Kidney epithelial cell (primary cell): ENCODE data around the gene SOS2. TPM values are rescaled to one million over a fixed set of nuclear protein-coding genes. Genes with fewer than 3 reads are reported as not detected.

Experiments
- DNase-seq: peaks from one replicate; pipeline ENCODE4 v3.0.0-alpha.2; 2010; ENCODE audit warnings: low read depth
- H3K27me3 ChIP-seq: 2 replicates; pipeline ENCODE4 v1.6.0; 2011; ENCODE audit warnings: low read length; ENCODE audit not compliant: control insufficient read depth, insufficient read depth
- H3K36me3 ChIP-seq: 2 replicates; pipeline ENCODE4 v1.5.1; 2011; ENCODE audit warnings: low read length; ENCODE audit not compliant: control insufficient read depth, insufficient read depth
- H3K4me3 ChIP-seq: 2 replicates; pipeline ENCODE4 v1.5.1; 2011; ENCODE audit warnings: low read depth, mild to moderate bottlenecking, control low read depth, low read length
- total RNA-seq: library from RNA; depleted of rRNA; stranded (reverse); fragments of >200 nt; gene quantifications from 2 replicates; pipeline ENCODE4 v1.2.3, GENCODE V29; 2015
- TF ChIP-seq, protein P1 (sequence below): IDR thresholded peaks from 2 replicates; pipeline ENCODE4 v1.5.1; 2011; ENCODE audit warnings: mild to moderate bottlenecking, moderate library complexity, low read length, control low read depth, inconsistent platforms; ENCODE audit not compliant: insufficient read depth, poor library complexity, severe bottlenecking

SOS2 gene
- total RNA-seq, 1 donor from 2014 or later = 26.3 TPM

DNA sequence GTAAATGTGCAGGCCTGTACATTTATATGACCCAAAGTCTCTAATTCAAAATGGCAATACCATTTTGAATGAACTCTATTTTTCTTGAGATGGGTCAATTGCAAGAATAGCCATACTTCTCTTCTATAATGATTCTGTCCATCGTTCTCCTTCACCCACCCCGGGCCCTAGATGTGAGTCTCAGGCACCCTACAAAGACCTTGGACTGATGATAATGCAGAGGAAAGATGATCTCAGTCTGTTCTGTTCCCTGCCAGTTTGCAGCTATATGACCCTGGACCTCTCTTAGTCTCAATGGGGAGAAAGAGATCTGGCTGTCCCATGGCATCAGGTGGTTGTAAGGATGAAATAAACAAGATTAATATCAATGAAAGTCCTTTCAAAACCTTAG is 145.1 kb downstream of the SOS2 start:
- no peak overlapping the region for H3K4me3 ChIP-seq
- H3K36me3 ChIP-seq = no peaks in the 10 kb centered on the region
- DNase-seq = no peak
- no peaks in the 10 kb centered on the region for H3K27me3 ChIP-seq
- TF ChIP-seq, protein P1, sequence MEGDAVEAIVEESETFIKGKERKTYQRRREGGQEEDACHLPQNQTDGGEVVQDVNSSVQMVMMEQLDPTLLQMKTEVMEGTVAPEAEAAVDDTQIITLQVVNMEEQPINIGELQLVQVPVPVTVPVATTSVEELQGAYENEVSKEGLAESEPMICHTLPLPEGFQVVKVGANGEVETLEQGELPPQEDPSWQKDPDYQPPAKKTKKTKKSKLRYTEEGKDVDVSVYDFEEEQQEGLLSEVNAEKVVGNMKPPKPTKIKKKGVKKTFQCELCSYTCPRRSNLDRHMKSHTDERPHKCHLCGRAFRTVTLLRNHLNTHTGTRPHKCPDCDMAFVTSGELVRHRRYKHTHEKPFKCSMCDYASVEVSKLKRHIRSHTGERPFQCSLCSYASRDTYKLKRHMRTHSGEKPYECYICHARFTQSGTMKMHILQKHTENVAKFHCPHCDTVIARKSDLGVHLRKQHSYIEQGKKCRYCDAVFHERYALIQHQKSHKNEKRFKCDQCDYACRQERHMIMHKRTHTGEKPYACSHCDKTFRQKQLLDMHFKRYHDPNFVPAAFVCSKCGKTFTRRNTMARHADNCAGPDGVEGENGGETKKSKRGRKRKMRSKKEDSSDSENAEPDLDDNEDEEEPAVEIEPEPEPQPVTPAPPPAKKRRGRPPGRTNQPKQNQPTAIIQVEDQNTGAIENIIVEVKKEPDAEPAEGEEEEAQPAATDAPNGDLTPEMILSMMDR = no peak

DNA sequence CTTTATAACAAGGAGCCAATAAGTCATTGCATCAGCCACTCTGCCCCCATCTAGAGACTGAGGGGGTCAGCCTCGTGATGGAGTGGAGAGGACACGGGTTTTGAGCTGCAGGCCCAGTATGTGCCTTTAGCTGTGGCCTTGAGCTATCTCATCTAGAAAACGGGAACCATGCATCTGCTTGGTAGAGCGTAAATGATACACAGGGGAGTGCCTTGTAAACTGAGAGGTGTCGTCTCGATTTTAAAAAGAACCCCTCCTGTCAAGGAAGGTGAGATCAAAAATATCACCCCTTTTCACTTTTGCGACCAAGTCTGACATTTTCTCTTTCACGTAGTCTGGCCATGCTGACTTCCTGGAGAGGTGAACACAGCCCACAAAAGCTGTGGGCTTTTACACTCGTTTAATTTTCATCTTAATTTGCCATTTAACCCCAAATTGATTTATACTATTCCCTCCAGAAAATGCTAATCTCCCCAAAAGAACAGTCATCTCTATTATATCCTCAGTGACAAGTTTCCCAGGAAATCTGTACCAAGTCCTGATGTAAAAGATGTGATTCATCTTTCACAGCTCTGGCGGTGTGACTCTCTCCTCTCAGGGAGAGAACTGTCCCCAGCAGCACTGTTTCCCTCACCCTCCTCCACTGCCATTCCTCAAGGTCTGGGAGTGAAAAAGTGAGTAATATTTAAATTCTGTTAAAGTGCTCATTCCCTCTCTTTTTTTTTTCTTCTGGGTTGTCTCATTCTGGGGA is 145.6 kb downstream of the SOS2 start:
- no peak for DNase-seq
- Histone ChIP-seq H3K27me3 (no peaks in the 10 kb centered on the region), H3K36me3 (no peaks in the 10 kb centered on the region), H3K4me3 (no peak overlapping the region)
- TF ChIP-seq, protein P1 = no peak

DNA sequence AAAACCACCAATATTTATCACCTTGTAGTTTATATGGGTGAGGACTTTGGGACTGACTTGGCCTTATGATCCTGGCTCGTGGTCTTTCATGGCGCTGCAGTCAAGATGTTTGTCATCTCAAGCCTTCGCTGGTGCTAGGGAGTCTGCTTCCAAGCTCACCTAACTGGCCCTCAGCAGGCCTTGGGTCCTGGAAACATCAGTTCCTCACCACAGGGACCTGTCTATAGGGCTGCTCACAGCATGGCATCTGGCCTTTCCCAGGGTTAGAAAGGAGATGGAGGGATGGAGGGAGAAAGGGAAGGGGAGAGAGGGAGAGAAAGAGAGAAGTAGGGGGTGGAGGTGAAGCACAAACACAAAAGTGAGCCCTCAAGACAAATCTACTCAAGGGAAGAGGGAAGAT is 146.7 kb downstream of the SOS2 start:
- H3K4me3 ChIP-seq = no peak overlapping the region
- H3K27me3 ChIP-seq = no peaks in the 10 kb centered on the region
- DNase-seq = no peak
- TF ChIP-seq, protein P1 = no peak
- no peaks in the 10 kb centered on the region for H3K36me3 ChIP-seq

DNA sequence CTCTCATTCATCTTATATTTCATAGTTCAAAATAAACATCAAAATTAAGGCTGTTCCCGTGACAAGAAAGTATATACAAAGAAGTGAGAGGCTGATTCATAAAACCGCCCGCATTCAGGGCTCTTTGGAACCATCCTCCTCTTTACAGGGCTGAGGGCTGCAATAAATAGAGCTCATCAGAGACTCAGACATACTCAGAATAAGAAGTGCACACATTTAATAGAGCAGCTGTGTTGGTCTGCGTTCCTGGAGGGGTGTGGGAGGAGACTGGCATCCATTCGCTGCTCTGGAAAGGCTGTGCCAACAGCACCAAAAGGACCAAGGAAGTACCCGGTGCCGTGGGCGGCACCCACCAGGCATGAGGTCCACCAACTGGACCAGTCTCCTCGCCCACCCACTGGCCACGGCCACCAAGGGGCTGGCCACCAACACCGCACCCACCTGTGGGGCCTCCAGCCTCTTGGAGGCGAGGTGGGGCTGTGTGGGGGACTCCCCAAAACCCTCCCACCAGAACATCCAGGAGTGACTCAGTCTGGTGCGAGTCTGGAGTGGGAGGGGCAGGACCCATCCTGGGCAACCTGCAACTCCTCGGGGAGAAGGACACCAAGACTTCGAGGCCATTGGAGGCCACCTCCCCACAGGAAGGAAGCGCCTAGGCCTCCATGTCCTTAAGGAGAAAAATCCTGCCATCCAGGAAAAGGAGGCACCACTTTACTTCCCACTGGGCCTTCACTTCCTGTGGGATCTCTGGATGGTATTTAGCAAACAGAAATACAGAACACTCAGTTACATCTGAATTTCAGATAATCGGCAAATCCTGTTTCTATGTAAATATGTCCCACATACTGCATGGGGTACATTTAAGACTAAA is 147.7 kb downstream of the SOS2 start:
- H3K27me3 ChIP-seq = no peaks in the 10 kb centered on the region
- no peak for DNase-seq
- H3K36me3 ChIP-seq = no peaks in the 10 kb centered on the region
- no peak overlapping the region for H3K4me3 ChIP-seq
- TF ChIP-seq, protein P1 = no peak

DNA sequence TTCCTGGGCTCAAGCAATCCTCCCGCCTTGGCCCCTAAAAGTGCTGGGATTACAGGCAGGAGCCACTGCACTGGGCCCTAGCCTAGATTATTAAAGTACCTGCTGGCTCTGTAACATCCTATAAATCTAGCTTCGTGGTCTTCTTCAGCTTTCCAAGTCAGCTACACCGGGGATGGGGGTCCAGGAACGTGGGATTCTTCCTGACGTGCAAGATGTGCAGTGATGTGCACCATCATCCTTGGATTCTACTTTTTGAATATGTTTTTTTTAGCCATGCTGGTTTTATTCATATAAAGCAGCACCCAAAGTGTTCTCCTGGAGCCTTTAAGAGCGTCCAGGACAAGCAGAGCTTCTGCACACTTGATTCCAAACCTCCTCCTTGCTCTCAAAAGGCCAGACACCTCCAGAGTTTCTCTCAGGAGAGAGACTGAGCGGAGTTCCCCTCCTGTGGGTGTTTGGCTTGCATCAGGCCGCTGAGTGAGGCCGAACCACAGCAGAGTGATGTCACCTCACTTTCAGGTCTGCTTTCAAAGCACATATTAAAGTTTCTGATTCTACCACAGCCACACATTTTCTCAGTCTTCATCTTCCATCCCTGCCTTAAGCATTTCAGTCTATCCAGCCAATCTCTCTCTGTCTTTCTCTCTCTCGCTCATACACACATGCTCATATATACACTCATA is 148.5 kb downstream of the SOS2 start:
- TF ChIP-seq, protein P1 = no peak
- Histone ChIP-seq H3K4me3 (no peak overlapping the region), H3K27me3 (no peaks in the 10 kb centered on the region), H3K36me3 (no peaks in the 10 kb centered on the region)
- no peak for DNase-seq
